Epithelial cell of esophagus (primary cell): ENCODE results near the gene KDM4C.

Experiments used
- DNase-seq: peaks from one replicate; pipeline ENCODE4 v3.0.0; 2010; ENCODE audit warnings: low read depth
- H3K4me3 ChIP-seq: 2 replicates; pipeline ENCODE4 v1.5.1; 2011; ENCODE audit warnings: mild to moderate bottlenecking, low read length, control low read depth
- TF ChIP-seq, protein P1 (sequence below): IDR thresholded peaks from 2 replicates; pipeline ENCODE4 v1.5.1; 2011; ENCODE audit warnings: low read depth, mild to moderate bottlenecking, low read length, control low read depth, inconsistent platforms; ENCODE audit not compliant: insufficient read depth; ENCODE audit errors: missing control alignments

KDM4C gene

DNA sequence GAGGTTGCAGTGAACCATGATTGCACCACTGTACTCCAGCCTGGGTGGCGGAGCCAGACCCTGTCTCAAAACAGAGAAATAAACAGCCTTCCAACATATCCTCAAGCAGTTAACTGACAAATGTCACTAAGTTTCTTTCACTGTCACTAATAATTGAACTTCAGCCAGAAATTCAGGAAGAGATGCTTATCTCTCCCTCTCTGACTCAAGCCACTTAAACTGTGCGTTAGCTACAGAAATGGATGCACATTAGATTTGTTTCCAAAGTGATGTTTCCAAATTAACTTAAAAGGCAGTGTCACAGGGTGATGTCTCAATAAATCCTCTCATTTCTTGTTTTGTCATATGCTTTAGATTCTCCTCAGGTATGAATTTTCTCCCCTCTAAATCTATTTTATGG is 164.9 kb downstream of the KDM4C start:
- TF ChIP-seq, protein P1, sequence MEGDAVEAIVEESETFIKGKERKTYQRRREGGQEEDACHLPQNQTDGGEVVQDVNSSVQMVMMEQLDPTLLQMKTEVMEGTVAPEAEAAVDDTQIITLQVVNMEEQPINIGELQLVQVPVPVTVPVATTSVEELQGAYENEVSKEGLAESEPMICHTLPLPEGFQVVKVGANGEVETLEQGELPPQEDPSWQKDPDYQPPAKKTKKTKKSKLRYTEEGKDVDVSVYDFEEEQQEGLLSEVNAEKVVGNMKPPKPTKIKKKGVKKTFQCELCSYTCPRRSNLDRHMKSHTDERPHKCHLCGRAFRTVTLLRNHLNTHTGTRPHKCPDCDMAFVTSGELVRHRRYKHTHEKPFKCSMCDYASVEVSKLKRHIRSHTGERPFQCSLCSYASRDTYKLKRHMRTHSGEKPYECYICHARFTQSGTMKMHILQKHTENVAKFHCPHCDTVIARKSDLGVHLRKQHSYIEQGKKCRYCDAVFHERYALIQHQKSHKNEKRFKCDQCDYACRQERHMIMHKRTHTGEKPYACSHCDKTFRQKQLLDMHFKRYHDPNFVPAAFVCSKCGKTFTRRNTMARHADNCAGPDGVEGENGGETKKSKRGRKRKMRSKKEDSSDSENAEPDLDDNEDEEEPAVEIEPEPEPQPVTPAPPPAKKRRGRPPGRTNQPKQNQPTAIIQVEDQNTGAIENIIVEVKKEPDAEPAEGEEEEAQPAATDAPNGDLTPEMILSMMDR, result no peak
- no peak for DNase-seq

DNA sequence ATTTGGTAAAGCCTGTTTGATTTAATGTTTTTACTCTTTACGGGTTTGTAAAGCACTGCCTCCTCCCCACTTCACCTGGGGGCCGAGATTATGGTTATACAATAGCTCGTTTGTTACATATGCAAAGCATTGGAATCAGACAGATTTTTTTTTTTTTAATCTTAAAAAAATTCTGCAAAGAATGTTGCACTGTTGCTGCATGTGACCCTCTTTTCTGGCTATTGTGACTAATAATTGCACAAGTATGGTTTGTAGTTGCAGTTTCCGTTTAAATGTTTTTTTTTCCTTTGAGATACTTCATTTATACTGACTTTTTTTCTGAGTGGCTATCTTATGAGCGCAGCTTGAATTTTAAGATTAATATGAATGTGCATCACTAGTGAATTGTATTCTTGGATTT is 165.3 kb downstream of the KDM4C start:
- no peak overlapping the region for H3K4me3 ChIP-seq
- no peak for DNase-seq
- TF ChIP-seq, protein P1, result no peak

More for the DNA sequence above, 164.9 kb downstream of the KDM4C start:
- no peak overlapping the region for H3K4me3 ChIP-seq

DNA sequence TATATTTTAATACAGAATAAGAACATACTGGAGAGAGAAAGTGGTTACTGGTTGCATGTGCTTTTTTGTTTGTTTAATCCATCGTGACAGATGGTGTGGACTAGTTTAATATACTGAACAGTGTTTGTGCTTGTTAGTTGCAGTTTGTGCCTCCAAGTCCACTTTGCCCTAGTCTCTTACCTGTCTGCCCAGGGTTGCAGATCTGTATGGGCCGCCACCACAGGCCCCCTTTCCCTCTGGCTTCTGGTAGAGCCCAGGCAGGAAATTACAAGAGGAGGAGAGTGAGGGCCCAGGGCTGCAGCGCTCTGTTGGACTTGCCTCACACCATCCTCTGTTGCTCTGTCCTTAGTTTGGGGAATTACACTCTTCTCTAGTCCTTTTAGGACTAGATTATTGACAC is 166.4 kb downstream of the KDM4C start:
- TF ChIP-seq, protein P1, result no peak

DNA sequence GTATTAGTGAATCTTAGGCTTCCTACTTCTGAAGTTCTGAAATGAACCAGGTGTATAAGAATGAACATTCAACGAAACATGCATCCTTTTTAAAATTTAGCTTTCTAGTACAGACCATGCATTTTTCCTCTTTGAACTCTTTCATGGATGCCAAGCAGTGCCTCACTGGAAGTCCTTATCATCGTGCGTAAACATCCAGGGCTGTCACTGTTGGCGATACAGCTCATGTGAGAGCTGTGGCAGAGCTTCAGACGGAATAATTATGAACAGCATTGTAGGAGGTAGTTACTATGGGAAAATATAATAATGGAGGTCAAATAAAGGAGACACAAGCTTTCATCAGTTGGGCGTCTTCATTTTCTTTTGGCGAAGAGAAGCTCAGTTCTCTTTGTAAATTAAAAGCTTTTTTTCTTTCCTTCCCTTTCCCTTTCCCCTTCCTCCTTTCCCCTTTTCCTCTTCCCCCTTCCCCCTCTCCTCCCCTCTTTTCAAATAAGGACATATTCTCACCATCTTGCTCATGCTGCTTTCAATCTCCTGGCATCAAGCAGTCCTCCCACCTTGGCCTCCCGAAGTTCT is 167.3 kb downstream of the KDM4C start:
- no peak overlapping the region for H3K4me3 ChIP-seq
- TF ChIP-seq, protein P1, result no peak
- no peak for DNase-seq

More for the DNA sequence above, 166.4 kb downstream of the KDM4C start:
- no peak for DNase-seq
- no peak overlapping the region for H3K4me3 ChIP-seq

DNA sequence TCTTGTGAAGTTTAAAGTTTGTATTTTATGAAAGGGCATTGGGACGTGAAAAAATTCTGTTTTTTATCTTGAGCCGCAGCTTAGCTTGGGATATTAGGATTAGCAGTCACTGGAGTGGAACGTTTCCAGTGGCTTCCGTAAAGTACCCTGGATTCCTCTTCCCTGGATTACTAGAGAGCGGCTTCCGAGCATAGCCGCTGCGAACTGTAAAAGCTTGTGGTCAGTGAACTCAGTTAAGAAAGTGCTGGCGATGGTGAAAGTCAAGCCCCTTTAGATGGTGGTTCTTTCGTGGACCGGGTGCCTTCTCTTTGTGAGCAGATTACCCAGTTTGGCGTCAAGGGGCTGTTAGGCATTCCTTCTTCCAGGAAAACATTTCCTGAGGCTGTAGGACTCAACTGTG is 168.1 kb downstream of the KDM4C start:
- TF ChIP-seq, protein P1, result no peak
- no peak for DNase-seq
- H3K4me3 ChIP-seq, result no peak overlapping the region

DNA sequence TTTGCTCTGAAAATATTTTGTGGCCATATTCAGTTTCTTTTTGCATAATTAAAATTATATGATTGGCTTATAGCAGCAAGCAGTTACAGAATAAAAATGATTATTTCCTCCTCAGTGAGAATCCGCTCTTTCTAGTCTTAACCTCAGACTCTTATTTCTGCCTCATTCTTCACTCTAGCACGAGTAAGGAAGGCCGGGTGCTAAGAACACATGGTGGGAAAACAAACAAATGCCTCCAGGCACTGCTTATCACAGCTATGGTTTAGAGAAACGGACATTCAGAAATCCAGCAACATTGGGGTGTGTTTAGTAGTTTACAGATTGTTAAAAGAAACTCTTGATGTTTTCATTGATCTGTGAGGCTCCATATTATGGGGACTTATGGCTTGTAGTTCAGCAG is 168.7 kb downstream of the KDM4C start:
- TF ChIP-seq, protein P1, result no peak
- no peak overlapping the region for H3K4me3 ChIP-seq
- DNase-seq, result no peak

DNA sequence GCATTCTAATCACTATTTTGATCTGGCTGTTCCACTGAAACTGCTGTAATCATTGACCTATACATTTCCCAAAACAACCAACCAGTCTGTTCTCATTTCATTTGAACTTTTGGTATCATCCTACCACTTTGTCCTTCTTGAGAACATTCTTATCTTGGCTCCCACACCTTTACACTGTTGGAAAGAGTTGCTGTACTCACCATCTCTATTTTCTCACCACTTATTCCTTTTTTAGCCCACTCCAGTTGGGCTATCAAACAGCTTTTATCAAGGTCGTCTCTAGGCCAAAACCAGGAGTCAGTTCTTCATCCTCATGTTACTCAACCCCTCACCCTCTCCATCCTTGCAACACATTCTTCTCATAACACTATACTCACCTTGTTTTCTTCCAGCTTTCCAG is 170.1 kb downstream of the KDM4C start:
- no peak for DNase-seq
- TF ChIP-seq, protein P1, result no peak
- no peak overlapping the region for H3K4me3 ChIP-seq
